ENCODE data around the gene MIEN1. TPM values are rescaled to one million over a fixed set of nuclear protein-coding genes. Genes with fewer than 3 reads are reported as not detected.
"Not testable (repeated sequence)": the region's sequence is repeated elsewhere in the genome, so short reads cannot be mapped to it uniquely, and the experiment has no call there.

Gene MIEN1
- total and polyA plus RNA-seq, 5 donors = 53.6 to 152 (median 65.3) TPM

- intact Hi-C loops (cut with DNase I) = no loop called here
- DNase-seq (peak in 1 of 3 donors; percentile 48), ATAC-seq (peak in 1 of 2 donors; percentile 19)
- H3K4me1 ChIP-seq (ENCODE audit: control insufficient read depth, insufficient read depth, low read length) = no peaks in the 10 kb centered on the region
- no peaks in the 10 kb centered on the region for H3K27me3 ChIP-seq (ENCODE audit: control insufficient read depth, insufficient read depth)
- no peak overlapping the region for H3K27ac ChIP-seq (ENCODE audit: low read length)
- no peaks in the 10 kb centered on the region for H3K9me3 ChIP-seq (ENCODE audit: control insufficient read depth, low read length)
- H3K4me3 ChIP-seq (ENCODE audit: low read length) = peak overlapping the region; percentile 1
- WGBS = 2% methylated on average over 13 of the region's 13 CpGs
Observed at GRCh38 chr17:39738568-39738901, 8.2 kb upstream of the MIEN1 start.

DNA sequence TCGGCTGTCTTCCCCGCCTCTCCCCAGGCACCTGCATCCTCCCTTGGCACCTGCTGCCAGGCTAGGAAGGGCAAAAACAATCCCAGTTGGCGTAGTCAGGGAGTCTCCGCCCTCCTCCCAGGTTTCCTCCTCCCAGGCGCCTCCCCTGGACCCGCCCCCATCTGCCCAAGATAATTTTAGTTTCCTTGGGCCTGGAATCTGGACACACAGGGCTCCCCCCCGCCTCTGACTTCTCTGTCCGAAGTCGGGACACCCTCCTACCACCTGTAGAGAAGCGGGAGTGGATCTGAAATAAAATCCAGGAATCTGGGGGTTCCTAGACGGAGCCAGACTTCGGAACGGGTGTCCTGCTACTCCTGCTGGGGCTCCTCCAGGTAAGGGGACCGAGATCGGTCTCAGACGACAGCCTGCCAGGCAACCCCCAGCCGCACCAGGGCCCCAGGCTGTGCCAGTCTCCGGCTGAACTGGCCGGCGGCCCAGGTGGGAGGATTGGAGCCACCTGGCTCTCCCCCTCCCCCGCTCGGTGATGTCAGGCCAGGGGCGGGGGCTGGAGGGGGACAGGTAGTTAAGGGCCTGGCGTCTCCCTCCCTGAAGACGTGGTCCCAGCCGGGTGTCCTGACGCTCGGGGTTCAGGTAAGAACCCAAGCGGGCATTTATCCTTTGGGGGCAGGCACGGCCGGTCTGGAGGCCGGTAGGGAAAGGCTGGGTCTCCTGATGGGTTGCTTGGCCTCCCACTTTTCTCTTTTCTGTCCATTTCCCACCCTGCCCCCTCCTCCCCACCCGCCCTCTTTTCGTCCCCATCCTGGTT, 7.6 kb upstream of the MIEN1 start, which contains the start of gene GRB7:
Gene GRB7 (plus strand): TSS at position 179 of the 808 bp plus-strand sequence. CDS start 4,364 bp downstream, outside the sequence.
- H3K27me3 ChIP-seq (ENCODE audit: control insufficient read depth, insufficient read depth) = no peaks in the 10 kb centered on the region
- H3K9me3 ChIP-seq (ENCODE audit: control insufficient read depth, low read length) = no peaks in the 10 kb centered on the region
- no peak within 1 kb of the TSS for H3K27ac ChIP-seq (ENCODE audit: low read length)
- ATAC-seq = peak; percentile 39 to 43
- no peaks in the 10 kb centered on the region for H3K4me1 ChIP-seq (ENCODE audit: control insufficient read depth, insufficient read depth, low read length)
- DNase-seq = peak in 1 of 3 donors; percentile 73
- peak within 1 kb of the TSS; percentile 8 for H3K4me3 ChIP-seq (ENCODE audit: low read length)
- intact Hi-C loops (cut with DNase I) = no loop called here
- 11% methylated on average over 34 of the region's 34 CpGs for WGBS

- H3K27me3 ChIP-seq (ENCODE audit: control insufficient read depth, insufficient read depth) = no peaks in the 10 kb centered on the region
- no peak for ATAC-seq
- peak in 2 of 3 donors; percentile 22 to 58 for DNase-seq
- no peaks in the 10 kb centered on the region for H3K9me3 ChIP-seq (ENCODE audit: control insufficient read depth, low read length)
- no peaks in the 10 kb centered on the region for H3K4me1 ChIP-seq (ENCODE audit: control insufficient read depth, insufficient read depth, low read length)
- intact Hi-C loops (cut with DNase I) = no loop called here
- no peak overlapping the region for H3K4me3 ChIP-seq (ENCODE audit: low read length)
- WGBS = 58% methylated on average over 13 of the region's 13 CpGs
- H3K27ac ChIP-seq (ENCODE audit: low read length) = no peak overlapping the region
Observed at GRCh38 chr17:39737206-39737759, 7.0 kb upstream of the MIEN1 start.

DNA sequence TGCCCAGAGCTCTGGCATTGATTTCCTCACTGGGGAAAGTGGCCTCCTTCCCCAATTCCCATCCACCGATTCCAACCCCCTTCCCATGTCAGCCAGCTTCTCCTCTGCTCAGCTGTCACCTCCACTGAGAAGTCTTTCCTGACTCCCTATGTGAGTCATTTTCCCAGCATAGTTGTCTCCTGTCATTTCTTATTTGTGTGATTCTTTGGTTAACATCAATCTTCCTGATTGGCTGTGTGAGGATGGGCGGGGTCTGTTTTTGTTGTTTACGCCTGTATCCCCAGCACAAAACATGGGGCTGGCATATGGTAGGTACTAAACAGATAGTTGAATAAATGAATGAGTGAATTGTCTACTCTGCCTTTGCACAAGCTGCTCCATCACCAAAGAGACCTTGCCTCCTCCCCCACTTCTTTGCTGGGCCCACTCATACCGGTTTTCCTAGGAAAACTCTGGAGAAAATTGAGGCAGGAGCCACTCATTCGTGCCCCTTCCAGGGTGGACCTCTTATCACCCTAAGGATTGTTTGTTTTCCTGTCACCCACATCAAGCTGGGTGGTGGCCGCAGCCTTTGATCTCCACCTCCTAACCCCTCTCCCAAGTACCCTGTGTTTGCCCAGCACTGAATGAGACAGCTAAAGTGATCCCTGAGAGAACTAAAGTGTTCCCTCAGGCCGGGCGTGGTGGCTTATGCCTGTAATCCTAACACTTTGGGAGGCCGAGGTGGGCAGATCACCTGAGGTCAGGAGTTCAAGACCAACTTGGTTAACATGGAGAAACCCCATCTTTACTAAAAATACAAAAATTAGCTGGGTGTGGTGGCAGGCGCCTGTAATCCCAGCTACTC, 6.2 kb upstream of the MIEN1 start:
- no peaks in the 10 kb centered on the region for H3K9me3 ChIP-seq (ENCODE audit: control insufficient read depth, low read length)
- WGBS = 73% methylated on average over 10 of the region's 10 CpGs
- H3K27ac ChIP-seq (ENCODE audit: low read length) = no peak overlapping the region
- ATAC-seq (no peak), DNase-seq (peak in 1 of 3 donors; percentile 13)
- H3K4me3 ChIP-seq (ENCODE audit: low read length) = no peak overlapping the region
- intact Hi-C loops (cut with DNase I) = no loop called here
- no peaks in the 10 kb centered on the region for H3K4me1 ChIP-seq (ENCODE audit: control insufficient read depth, insufficient read depth, low read length)
- no peaks in the 10 kb centered on the region for H3K27me3 ChIP-seq (ENCODE audit: control insufficient read depth, insufficient read depth)

- Histone ChIP-seq H3K4me3 (ENCODE audit: low read length) (no peak overlapping the region), H3K27me3 (ENCODE audit: control insufficient read depth, insufficient read depth) (no peaks in the 10 kb centered on the region), H3K4me1 (ENCODE audit: control insufficient read depth, insufficient read depth, low read length) (no peaks in the 10 kb centered on the region), H3K9me3 (ENCODE audit: control insufficient read depth, low read length) (no peaks in the 10 kb centered on the region), H3K27ac (ENCODE audit: low read length) (no peak overlapping the region)
- DNase-seq (no peak), ATAC-seq (no peak)
- 69% methylated on average over 2 of the region's 2 CpGs for WGBS
- intact Hi-C loops (cut with DNase I) = no loop called here
Observed at GRCh38 chr17:39735882-39736281, 5.5 kb upstream of the MIEN1 start.

- ATAC-seq (no peak), DNase-seq (no peak)
- no peak overlapping the region for H3K27ac ChIP-seq (ENCODE audit: low read length)
- H3K27me3 ChIP-seq (ENCODE audit: control insufficient read depth, insufficient read depth) = no peaks in the 10 kb centered on the region
- 97% methylated on average over 3 of the region's 3 CpGs for WGBS
- no peaks in the 10 kb centered on the region for H3K9me3 ChIP-seq (ENCODE audit: control insufficient read depth, low read length)
- intact Hi-C loops (cut with DNase I) = no loop called here
- no peak overlapping the region for H3K4me3 ChIP-seq (ENCODE audit: low read length)
- H3K4me1 ChIP-seq (ENCODE audit: control insufficient read depth, insufficient read depth, low read length) = peaks cover 2% of the 10 kb centered on the region
Observed at GRCh38 chr17:39732586-39732985, 2.3 kb upstream of the MIEN1 start.

DNA sequence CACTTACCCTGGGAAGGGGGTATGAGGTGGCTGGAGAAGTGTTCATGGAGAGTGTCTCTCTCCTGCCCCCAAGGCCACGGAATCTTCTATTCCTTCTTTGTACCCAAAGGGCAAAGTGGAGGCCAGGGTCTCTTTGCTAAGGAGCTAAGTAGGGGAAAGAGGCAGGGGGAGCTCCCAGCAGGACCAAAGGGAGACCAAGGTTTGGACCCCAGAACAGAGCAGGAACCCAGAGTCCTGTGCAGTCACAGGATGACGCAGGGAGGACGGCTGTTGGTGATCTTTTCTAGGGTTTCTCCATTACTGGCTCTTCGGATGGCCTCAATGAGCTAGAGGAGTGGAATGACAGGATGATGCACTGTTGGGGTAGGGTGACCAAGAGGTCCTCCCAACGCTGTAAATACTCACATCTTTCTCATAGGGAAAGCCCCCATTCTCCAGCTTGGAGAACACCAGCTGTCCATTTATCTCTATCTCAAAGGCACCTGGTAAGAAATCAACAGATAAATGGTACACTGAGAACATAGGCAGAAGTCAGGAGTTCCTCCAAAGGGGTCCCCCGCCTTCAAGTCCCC, 966 bp downstream of the MIEN1 start:
- Histone ChIP-seq H3K4me3 (ENCODE audit: low read length) (peak overlapping the region; percentile 76), H3K9me3 (ENCODE audit: control insufficient read depth, low read length) (no peaks in the 10 kb centered on the region), H3K27ac (ENCODE audit: low read length) (no peak overlapping the region), H3K4me1 (ENCODE audit: control insufficient read depth, insufficient read depth, low read length) (peaks cover 2% of the 10 kb centered on the region), H3K27me3 (ENCODE audit: control insufficient read depth, insufficient read depth) (no peaks in the 10 kb centered on the region)
- intact Hi-C loops (cut with DNase I) = loop anchor here in 1 of 4 donors (10.0 kb wide), 1 partner anchor 65 kb away; the partner anchor contains the start of genes PNMT and TCAP
- WGBS = 69% methylated on average over 6 of the region's 6 CpGs
- no peak for ATAC-seq
- DNase-seq = no peak

GRCh38 chr17:39727556-39727955, 2.8 kb downstream of the MIEN1 start:
- ATAC-seq = no peak
- Histone ChIP-seq H3K4me1 (ENCODE audit: control insufficient read depth, insufficient read depth, low read length) (peaks cover 2% of the 10 kb centered on the region), H3K27me3 (ENCODE audit: control insufficient read depth, insufficient read depth) (no peaks in the 10 kb centered on the region), H3K9me3 (ENCODE audit: control insufficient read depth, low read length) (no peaks in the 10 kb centered on the region), H3K4me3 (ENCODE audit: low read length) (no peak overlapping the region), H3K27ac (ENCODE audit: low read length) (no peak overlapping the region)
- intact Hi-C loops (cut with DNase I) = loop anchor here in 1 of 4 donors (10.0 kb wide), 1 partner anchor 63 kb away; the partner anchor contains the start of genes PNMT and TCAP
- WGBS = 72% methylated on average over 10 of the region's 10 CpGs
- DNase-seq = no peak

- H3K9me3 ChIP-seq (ENCODE audit: control insufficient read depth, low read length) = no peaks in the 10 kb centered on the region
- H3K4me3 ChIP-seq (ENCODE audit: low read length) = no peak overlapping the region
- 87% methylated on average over 9 of the region's 9 CpGs for WGBS
- H3K27me3 ChIP-seq (ENCODE audit: control insufficient read depth, insufficient read depth) = no peaks in the 10 kb centered on the region
- peak in 2 of 3 donors; percentile 37 to 47 for DNase-seq
- H3K27ac ChIP-seq (ENCODE audit: low read length) = no peak overlapping the region
- intact Hi-C loops (cut with DNase I) = loop anchor here in 1 of 4 donors (10.0 kb wide), 1 partner anchor 62 kb away; the partner anchor contains the start of genes PNMT and TCAP
- peaks cover 2% of the 10 kb centered on the region for H3K4me1 ChIP-seq (ENCODE audit: control insufficient read depth, insufficient read depth, low read length)
- ATAC-seq = no peak
Observed at GRCh38 chr17:39726617-39727016, 3.7 kb downstream of the MIEN1 start.

GRCh38 chr17:39725923-39726322, 4.4 kb downstream of the MIEN1 start:
- not testable (repeated sequence) for H3K27me3 ChIP-seq (ENCODE audit: control insufficient read depth, insufficient read depth); H3K9me3 ChIP-seq (ENCODE audit: control insufficient read depth, low read length); ATAC-seq; H3K27ac ChIP-seq (ENCODE audit: low read length); H3K4me3 ChIP-seq (ENCODE audit: low read length); DNase-seq; H3K4me1 ChIP-seq (ENCODE audit: control insufficient read depth, insufficient read depth, low read length)
- 94% methylated on average over 1 of the region's 1 CpG for WGBS
- intact Hi-C loops (cut with DNase I) = loop anchor here in 1 of 4 donors (10.0 kb wide), 1 partner anchor 61 kb away; the partner anchor contains the start of genes PNMT and TCAP

All from right cardiac atrium (tissue), 5 donors.